HCT116 (cell line): ENCODE results near the gene CHRDL1. TPM values are rescaled to one million over a fixed set of nuclear protein-coding genes. Genes with fewer than 3 reads are reported as not detected.

Experiments used
- ATAC-seq: fragments of 200-7000 bp; cut with Tn5 transposase; 2 replicates; pipeline ENCODE4 v1.9.1; 2020; ENCODE audit warnings: mild to moderate bottlenecking, moderate library complexity
- BruUV-seq: library from RNA; stranded (reverse); fragments of 400-500 nt; replicated peaks from 2 replicates; lab custom pipeline; 2021; lab: Mats Ljungman, UMichigan
- CTCF ChIA-PET: fragments of 300-600 bp; sonication (Branson Sonifier 250); formaldehyde crosslinking; loops from one replicate; lab custom pipeline; 2021; ENCODE audit warnings: antibody characterized with exemption; lab: Charles Lee
- POLR2A ChIA-PET: fragments of 300-600, 350-600 bp; sonication (Branson Sonifier 250); formaldehyde crosslinking; loops from one replicate; lab custom pipeline; 2021; ENCODE audit warnings: antibody characterized with exemption; lab: Charles Lee
- RAD21 ChIA-PET, 2 experiments: fragments of 300-600 bp; sonication (Branson Sonifier 250); formaldehyde crosslinking; loops; one replicate each; lab custom pipeline; 2023; ENCODE audit warnings: low total read pairs in 2 of 2; ENCODE audit not compliant: uncharacterized antibody in 2 of 2, unreplicated experiment in 2 of 2, low non-redundant PET in 1 of 2; lab: Charles Lee
- DNase-seq: peaks from one replicate; pipeline ENCODE4 v3.0.0-alpha.2; 2010; ENCODE audit warnings: low read depth, low spot score
- H2AFZ ChIP-seq: fragments of 200-600 bp; shearing (Covaris generic), sonication (generic); 2 replicates; pipeline ENCODE4 v1.6.1; 2017; ENCODE audit warnings: low read depth, mixed run types, mixed read lengths, antibody characterized with exemption, low read length; ENCODE audit not compliant: poor library complexity, severe bottlenecking
- H3K27ac ChIP-seq: 2 replicates; pipeline ENCODE4 v1.5.1; 2012; ENCODE audit warnings: low read depth, low read length
- H3K27me3 ChIP-seq: fragments of 200-600 bp; sonication (generic); 2 replicates; pipeline ENCODE4 v1.6.1; 2016; ENCODE audit warnings: mixed run types, low read length, mixed read lengths; ENCODE audit not compliant: insufficient read depth
- H3K36me3 ChIP-seq, 2 experiments: fragments of 200-500 bp in 1 of 2; fragments of 200-600 bp in 1 of 2; sonication (Bioruptor generic) in 1 of 2; sonication (generic) in 1 of 2; 2 replicates each; pipeline versions ENCODE4 v1.5.1 to v1.6.1; 2014 to 2016; ENCODE audit warnings: low read length in 2 of 2, inconsistent platforms in 1 of 2, mixed read lengths in 1 of 2, mixed run types in 1 of 2; ENCODE audit not compliant: insufficient read depth in 2 of 2, control insufficient read depth in 1 of 2
- H3K4me1 ChIP-seq, 2 experiments: fragments of 200-600 bp in 1 of 2; sonication (generic) in 1 of 2; 2 replicates each; pipeline versions ENCODE4 v1.5.1 to v1.6.1; 2012 to 2017; ENCODE audit warnings: low read length in 2 of 2, inconsistent platforms in 1 of 2, mild to moderate bottlenecking in 1 of 2, mixed read lengths in 1 of 2, mixed run types in 1 of 2, moderate library complexity in 1 of 2; ENCODE audit not compliant: insufficient read depth in 2 of 2, control insufficient read depth in 1 of 2
- H3K4me2 ChIP-seq: fragments of 200-600 bp; sonication (generic); 2 replicates; pipeline ENCODE4 v1.6.1; 2017; ENCODE audit warnings: mixed run types, low read length, mixed read lengths
- H3K4me3 ChIP-seq, 2 experiments: fragments of 200-600 bp in 1 of 2; sonication (generic) in 1 of 2; replicated peaks in 1 of 2; 2 replicates each; pipeline ENCODE4 v1.5.1; 2011 to 2016; ENCODE audit warnings: low read length in 2 of 2, control low read depth in 1 of 2, low read depth in 1 of 2, mild to moderate bottlenecking in 1 of 2, mixed read lengths in 1 of 2, mixed run types in 1 of 2
- H3K79me2 ChIP-seq: fragments of 200-600 bp; sonication (generic); 2 replicates; pipeline ENCODE4 v1.6.1; 2017; ENCODE audit warnings: mild to moderate bottlenecking, mixed run types, low read length, moderate library complexity, mixed read lengths; ENCODE audit not compliant: insufficient read depth
- H3K9ac ChIP-seq: fragments of 200-600 bp; sonication (generic); 2 replicates; pipeline ENCODE4 v1.6.1; 2016; ENCODE audit warnings: low read length, mixed read lengths
- H3K9me2 ChIP-seq: fragments of 200-600 bp; sonication (generic), shearing (Covaris generic); 2 replicates; pipeline ENCODE4 v1.6.1; 2017; ENCODE audit warnings: mixed run types, mild to moderate bottlenecking, moderate library complexity; ENCODE audit not compliant: insufficient read depth
- H3K9me3 ChIP-seq, 2 experiments: fragments of 200-500 bp in 1 of 2; fragments of 200-600 bp in 1 of 2; sonication (Bioruptor generic) in 1 of 2; sonication (generic) in 1 of 2; 2 replicates each; pipeline ENCODE4 v1.6.1; 2014 to 2017; ENCODE audit warnings: low read length in 2 of 2, mixed read lengths in 2 of 2, inconsistent platforms in 1 of 2, low read depth in 1 of 2, mild to moderate bottlenecking in 1 of 2, mixed run types in 1 of 2, moderate library complexity in 1 of 2; ENCODE audit not compliant: control insufficient read depth in 1 of 2, insufficient read depth in 1 of 2
- H4K20me1 ChIP-seq: fragments of 200-600 bp; sonication (generic), shearing (Covaris generic); 2 replicates; pipeline ENCODE4 v1.6.1; 2017; ENCODE audit warnings: mixed run types, mild to moderate bottlenecking, moderate library complexity; ENCODE audit not compliant: insufficient read depth
- CBX3 ChIP-seq: IDR thresholded peaks from 2 replicates; pipeline ENCODE4 v1.6.1; 2012; ENCODE audit warnings: low read depth
- CEBPB ChIP-seq: IDR thresholded peaks from 2 replicates; pipeline ENCODE4 v1.6.1; 2012; ENCODE audit warnings: low read depth
- CTCF ChIP-seq, 3 experiments: fragments of 200-600 bp in 1 of 3; sonication (generic) in 1 of 3; IDR thresholded peaks in 2 of 3; conservative IDR thresholded peaks in 1 of 3; 2 replicates each; pipeline ENCODE4 v1.5.1; 2012 to 2017; ENCODE audit warnings: low read depth in 2 of 3, low read length in 2 of 3, antibody characterized with exemption in 1 of 3, borderline replicate concordance in 1 of 3, control low read depth in 1 of 3, mild to moderate bottlenecking in 1 of 3, mixed read lengths in 1 of 3, mixed run types in 1 of 3, moderate library complexity in 1 of 3; ENCODE audit not compliant: insufficient read depth in 1 of 3
- ELF1 ChIP-seq: IDR thresholded peaks from 2 replicates; pipeline ENCODE4 v1.6.1; 2012; ENCODE audit warnings: low read depth, borderline replicate concordance
- EZH2 ChIP-seq: fragments of 200-600 bp; sonication (generic); IDR thresholded peaks from 2 replicates; pipeline ENCODE4 v1.6.1; 2017; ENCODE audit warnings: antibody characterized with exemption, mixed run types
- EZH2phosphoT487 ChIP-seq: fragments of 200-600 bp; IDR thresholded peaks from 2 replicates; pipeline ENCODE4 v1.6.1; 2018; ENCODE audit warnings: antibody characterized with exemption, borderline replicate concordance
- FOSL1 ChIP-seq: IDR thresholded peaks from 2 replicates; pipeline ENCODE4 v1.6.1; 2012; ENCODE audit warnings: low read depth
- MAX ChIP-seq: IDR thresholded peaks from 2 replicates; pipeline ENCODE4 v1.6.1; 2012
- POLR2A ChIP-seq: IDR thresholded peaks from 2 replicates; pipeline ENCODE4 v1.7.0; 2011; ENCODE audit warnings: borderline replicate concordance; ENCODE audit not compliant: insufficient read depth, insufficient read length; ENCODE audit errors: extremely low read depth
- POLR2AphosphoS5 ChIP-seq: IDR thresholded peaks from 2 replicates; pipeline ENCODE4 v1.6.1; 2011; ENCODE audit warnings: mild to moderate bottlenecking, low read depth, low read length, moderate library complexity
- RAD21 ChIP-seq: IDR thresholded peaks from 2 replicates; pipeline ENCODE4 v1.6.1; 2012; ENCODE audit warnings: low read depth, mild to moderate bottlenecking
- REST ChIP-seq: IDR thresholded peaks from 2 replicates; pipeline ENCODE4 v1.6.1; 2012; ENCODE audit warnings: low read depth
- SIN3A ChIP-seq: IDR thresholded peaks from 2 replicates; pipeline ENCODE4 v1.6.1; 2012; ENCODE audit warnings: low read depth
- SP1 ChIP-seq: IDR thresholded peaks from 2 replicates; pipeline ENCODE4 v1.6.1; 2012; ENCODE audit warnings: low read depth
- SRF ChIP-seq: IDR thresholded peaks from 2 replicates; pipeline ENCODE4 v1.6.1; 2012; ENCODE audit warnings: low read depth
- TCF7L2 ChIP-seq: IDR thresholded peaks from 2 replicates; pipeline ENCODE4 v1.7.0; 2011; ENCODE audit warnings: borderline replicate concordance, inconsistent platforms; ENCODE audit not compliant: insufficient read depth, insufficient read length; ENCODE audit errors: extremely low read depth
- YY1 ChIP-seq: IDR thresholded peaks from 2 replicates; pipeline ENCODE4 v1.6.1; 2011; ENCODE audit warnings: low read length, low read depth, moderate library complexity, mild to moderate bottlenecking; ENCODE audit not compliant: insufficient replicate concordance; ENCODE audit errors: extremely low read depth
- ZBTB33 ChIP-seq: IDR thresholded peaks from 2 replicates; pipeline ENCODE4 v1.6.1; 2011; ENCODE audit warnings: mild to moderate bottlenecking, low read length, moderate library complexity; ENCODE audit not compliant: insufficient replicate concordance; ENCODE audit errors: extremely low read depth
- ZFX ChIP-seq: fragments of 450-650 bp; IDR thresholded peaks from 2 replicates; pipeline ENCODE4 v1.6.1; 2017
- ZNF274 ChIP-seq: fragments of 200-500 bp; sonication (Bioruptor generic); IDR thresholded peaks from 2 replicates; pipeline ENCODE4 v1.6.1; 2014; ENCODE audit warnings: mild to moderate bottlenecking, low read depth, low read length, inconsistent platforms
- intact Hi-C: fragments of 100-400 bp; cut with micrococcal nuclease; formaldehyde crosslinking; loops from 2 replicates; pipeline ENCODE4 v1.10.0; 2022
- total RNA-seq: library from RNA; stranded (reverse); gene quantifications from one replicate; pipeline ENCODE4 v1.2.1, GENCODE V29; 2021; ENCODE audit not compliant: unreplicated experiment

CHRDL1 gene
- total RNA-seq, 1 experiment from 2014 or later: 0.05 TPM

GRCh38 chrX:110723844-110724243 is 71.8 kb downstream of the CHRDL1 start:
- H3K27me3 ChIP-seq: no peaks in the 10 kb centered on the region
- CTCF ChIA-PET: no interaction called here
- TF ChIP-seq CTCF (IDR thresholded peaks at IDR 0.05 in 2 of 3, conservative IDR thresholded peaks at IDR 0.05 in 1 of 3; ENCODE audit: borderline replicate concordance in 1 of 3, insufficient read depth in 1 of 3, low read depth in 2 of 3, low read length in 2 of 3) (no peak), POLR2A (no peak), CEBPB (no peak), ZFX (no peak), REST (no peak), ZNF274 (no peak), ZBTB33 (no peak), FOSL1 (no peak), POLR2AphosphoS5 (no peak), TCF7L2 (no peak), EZH2 (no peak), YY1 (no peak), CBX3 (no peak), MAX (no peak), SIN3A (no peak), EZH2phosphoT487 (no peak), ELF1 (no peak), RAD21 (no peak), SRF (no peak), SP1 (no peak)
- TF ChIP-seq, all 23 proteins: peak for 0
- H3K9ac ChIP-seq: no peak overlapping the region
- H3K4me1 ChIP-seq: no peaks in the 10 kb centered on the region
- no peak for ATAC-seq
- no TSS peak for BruUV-seq
- H2AFZ ChIP-seq: no peak overlapping the region
- H3K9me3 ChIP-seq: no peaks in the 10 kb centered on the region
- H3K4me2 ChIP-seq: no peak overlapping the region
- no peaks in the 10 kb centered on the region for H3K36me3 ChIP-seq
- no peak for DNase-seq
- H4K20me1 ChIP-seq: no peaks in the 10 kb centered on the region
- H3K79me2 ChIP-seq: no peaks in the 10 kb centered on the region
- POLR2A ChIA-PET: no interaction called here
- H3K27ac ChIP-seq: no peak overlapping the region
- RAD21 ChIA-PET: no interaction called here
- H3K9me2 ChIP-seq: no peaks in the 10 kb centered on the region
- intact Hi-C loops: no loop called here
- H3K4me3 ChIP-seq: no peak overlapping the region
